Muscle of arm (tissue), 14 donors: ENCODE measurements around the gene DENND5B. TPM values are rescaled to one million over a fixed set of nuclear protein-coding genes. Genes with fewer than 3 reads are reported as not detected.
A peak's percentile ranks its signal among the peaks of the same experiment; 100 is the strongest.
"Not testable (repeated sequence)": the region's sequence is repeated elsewhere in the genome, so short reads cannot be mapped to it uniquely, and the experiment has no call there.

ENCODE experiments used
- DNase-seq: peaks from one replicate; pipeline ENCODE4 v3.0.0-alpha.2; 2013
- long read RNA-seq, 11 donors: transcript quantifications; one replicate each; lab custom pipeline, GENCODE V29; 2026
- polyA plus RNA-seq, 12 donors: library from polyadenylated mRNA; unstranded; fragments of 120-200 nt; gene quantifications; one replicate each; pipeline ENCODE4 v1.2.1, GENCODE V29; 2013; ENCODE audit not compliant: insufficient read length in 12 of 12

DENND5B gene
- 10 to 100 TPM in 10 of 12 donors, 1 to 10 TPM in 1, not detected in 1; 9.1 to 32.5 (median 21.0) TPM for polyA plus RNA-seq
- long read RNA-seq, donor 1, partial matches to known transcripts: 5 of 5 reads
- long read RNA-seq, donor 1, other reads (novel, unspliced or antisense): 0 of 5 reads
- long read RNA-seq, donor 2, partial matches to known transcripts: 5 of 5 reads
- long read RNA-seq, donor 2, other reads (novel, unspliced or antisense): 0 of 5 reads
- long read RNA-seq, donor 3: 0 reads
- long read RNA-seq, donor 4: 0 reads
- long read RNA-seq, donor 5: 0 reads
- long read RNA-seq, donor 6, full-length matches to known transcripts: 1 of 1 reads
- long read RNA-seq, donor 6, partial matches to known transcripts: 0 of 1 reads
- long read RNA-seq, donor 6, other reads (novel, unspliced or antisense): 0 of 1 reads
- long read RNA-seq, donor 7: 0 reads
- long read RNA-seq, donor 8, full-length matches to known transcripts: 1 of 1 reads
- long read RNA-seq, donor 8, partial matches to known transcripts: 0 of 1 reads
- long read RNA-seq, donor 8, other reads (novel, unspliced or antisense): 0 of 1 reads
- long read RNA-seq, donor 9: 0 reads
- long read RNA-seq, donor 10: 0 reads
- long read RNA-seq, donor 11: 0 reads

DNA sequence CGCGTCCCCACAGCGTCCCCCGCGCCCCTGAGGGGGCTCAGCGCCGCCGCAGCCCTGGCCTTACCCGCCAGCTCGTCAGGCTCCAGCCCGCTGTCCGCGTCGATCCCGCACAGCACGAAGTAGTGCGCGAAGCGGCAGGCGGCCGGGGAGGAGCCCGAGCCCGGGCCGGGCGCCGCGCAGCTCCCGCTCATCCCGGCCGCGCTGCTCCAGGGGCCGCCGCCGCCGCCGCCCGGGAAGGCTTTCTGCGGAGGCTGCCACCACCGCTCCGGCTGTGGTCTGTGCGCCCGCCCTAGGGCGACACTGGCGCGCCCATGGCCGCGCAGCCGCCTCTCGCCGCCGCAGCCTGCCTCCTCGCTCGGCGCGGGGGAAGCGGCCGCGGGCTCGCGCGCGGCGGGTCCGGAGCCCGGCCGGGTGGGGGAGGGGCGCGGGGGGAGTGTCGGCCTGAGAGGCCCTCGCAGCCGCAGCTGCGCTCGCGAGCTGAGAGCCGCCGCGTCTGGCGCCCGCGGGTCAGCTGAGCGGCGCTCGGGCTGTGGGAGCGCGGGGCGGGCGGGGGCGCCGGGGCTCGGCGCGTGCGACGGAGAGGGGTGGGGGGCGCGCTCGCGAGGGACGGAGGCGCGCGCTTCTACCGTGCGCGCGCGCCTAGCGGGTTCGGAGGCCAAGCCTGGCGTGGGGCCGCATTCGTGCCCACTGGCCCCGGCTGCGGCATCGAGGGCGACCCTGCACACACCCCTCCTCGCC lies at the start of gene DENND5B:
DENND5B (minus strand) TSS at position 495 of the 738 bp plus-strand sequence; CDS start at position 191, 304 bp downstream.
- peak; percentile 77 for DNase-seq

DNA sequence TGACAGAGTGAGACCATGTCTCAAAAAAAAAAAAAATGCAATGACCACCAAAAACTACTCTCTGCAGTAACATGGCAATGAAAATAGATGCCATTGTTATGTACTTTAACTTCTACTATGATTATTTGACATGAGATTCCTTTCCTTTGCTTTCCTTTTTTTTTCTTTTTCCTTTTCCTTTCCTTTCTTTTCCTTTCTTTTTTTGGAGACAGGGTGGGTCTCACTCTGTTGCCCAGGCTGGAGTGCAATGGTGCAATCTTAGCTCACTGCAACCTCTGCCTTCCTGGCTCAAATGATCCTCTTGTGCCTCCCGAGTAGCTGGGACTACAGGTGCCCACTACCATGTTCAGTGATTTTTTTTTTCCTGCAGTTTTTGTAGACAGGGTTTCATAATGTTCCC lies 43.7 kb upstream of the DENND5B start:
- no peak for DNase-seq

DNA sequence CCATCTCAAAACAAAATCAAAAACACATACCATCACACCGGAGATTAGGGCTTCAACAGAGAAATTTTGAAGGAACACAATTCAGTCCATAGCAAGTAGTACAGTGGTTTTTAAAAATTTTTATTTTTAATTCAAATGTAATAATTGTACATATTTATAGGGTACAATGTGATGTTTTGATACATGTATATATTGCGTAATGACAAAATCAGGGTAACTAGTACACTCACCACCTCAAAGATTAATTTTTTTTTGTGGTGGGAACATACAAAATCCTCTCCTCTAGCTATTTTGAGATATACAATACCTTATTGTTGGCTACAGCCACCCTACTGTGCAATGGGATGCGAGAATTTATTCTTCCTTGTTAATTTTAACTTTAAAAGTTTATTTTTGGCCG lies 42.5 kb upstream of the DENND5B start:
- no peak for DNase-seq

DNA sequence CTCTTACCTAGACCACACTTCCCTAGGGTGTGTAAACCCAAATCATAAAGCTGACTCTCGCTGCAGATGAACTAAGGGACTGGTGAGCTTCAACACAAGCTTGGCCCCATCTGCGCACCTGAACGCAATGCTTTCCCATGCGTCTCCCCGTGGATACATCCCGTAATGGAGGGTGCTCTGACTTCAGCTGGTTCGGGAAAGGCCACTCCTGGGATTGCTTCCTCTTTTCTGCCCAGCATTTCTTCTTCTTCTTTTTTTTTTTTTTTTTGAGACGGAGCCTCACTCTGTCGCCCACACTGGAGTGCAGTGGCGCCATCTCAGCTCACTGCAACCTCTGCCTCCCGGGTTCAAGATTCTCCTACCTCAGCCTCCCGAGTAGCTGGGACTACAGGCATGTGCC lies 40.9 kb upstream of the DENND5B start:
- DNase-seq: no peak

DNA sequence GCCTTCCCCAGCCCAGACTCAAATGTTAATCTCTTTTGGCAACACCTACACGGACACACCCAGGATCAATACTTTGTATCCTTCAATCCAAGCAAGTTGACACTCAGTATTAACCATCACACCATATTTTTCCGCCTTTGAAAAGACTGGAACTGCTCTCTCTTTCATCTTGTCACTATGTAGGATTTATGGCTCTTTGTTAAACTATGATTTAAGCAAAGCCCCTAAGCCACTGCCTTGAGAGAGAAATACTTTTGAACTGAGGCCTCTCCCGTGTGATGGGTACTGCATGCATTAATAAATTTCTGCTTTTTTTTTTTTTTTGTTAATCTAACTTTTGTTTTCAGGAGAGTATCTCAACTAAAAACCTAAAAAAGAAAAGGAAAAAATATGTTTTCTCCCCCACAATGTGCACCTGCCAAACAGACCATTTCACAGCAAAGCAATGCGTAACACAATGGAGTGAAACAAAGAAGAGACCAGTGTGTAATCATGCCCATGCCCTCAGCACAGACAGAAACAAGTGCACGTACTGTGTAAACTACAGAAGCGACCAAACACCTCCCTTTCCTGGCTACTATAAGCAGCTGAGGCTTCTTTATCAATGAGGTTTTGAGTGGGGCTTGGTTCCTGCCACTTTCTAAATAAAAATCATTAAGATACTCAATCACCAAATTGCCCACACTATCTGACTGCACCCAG lies 40.2 kb upstream of the DENND5B start:
- DNase-seq: no peak

DNA sequence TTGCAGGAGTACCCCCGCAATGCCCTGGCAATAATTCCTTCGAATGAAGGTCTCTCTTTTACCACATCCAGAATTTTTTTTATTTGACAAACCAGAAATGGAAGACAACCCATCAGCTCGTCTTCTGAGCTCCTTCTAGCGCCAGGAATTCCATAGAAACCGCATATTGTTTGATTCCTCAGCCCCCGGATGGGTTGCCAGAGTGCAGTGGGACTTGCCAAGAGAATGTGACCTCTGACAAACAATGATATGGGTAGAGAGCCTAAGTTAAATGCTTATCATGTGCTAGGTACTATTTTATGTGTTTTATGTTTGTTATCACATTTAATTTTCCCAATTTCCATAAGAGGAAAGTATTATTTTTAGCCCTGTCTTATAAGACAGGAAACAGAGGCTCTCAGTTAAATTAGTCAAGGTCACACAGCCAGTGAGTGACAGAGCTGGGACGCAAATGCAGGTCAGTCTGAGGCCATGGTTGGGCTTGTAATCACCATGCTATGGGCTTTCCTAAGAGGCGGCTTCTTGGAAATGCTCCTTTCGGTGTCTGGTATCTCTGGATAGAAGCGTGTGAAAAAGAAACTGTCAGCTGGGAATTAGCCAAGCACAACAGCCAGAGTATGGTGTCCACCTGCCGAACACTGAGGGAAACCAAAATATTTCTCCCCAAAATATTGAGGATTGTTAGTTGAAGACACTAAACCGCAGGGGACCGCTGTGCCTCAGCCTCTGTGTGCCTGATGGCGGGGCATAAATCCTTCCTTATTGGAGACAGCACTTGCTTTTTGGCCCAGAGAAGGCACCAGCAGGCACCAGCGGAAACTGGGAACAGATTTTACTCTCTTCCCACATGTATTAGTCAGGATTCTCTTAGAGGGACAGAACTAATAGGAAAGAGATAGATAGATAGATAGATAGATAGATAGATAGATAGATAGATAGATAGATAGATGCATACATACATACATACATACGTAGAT lies 39.1 kb upstream of the DENND5B start:
- peak; percentile 41 for DNase-seq

DNA sequence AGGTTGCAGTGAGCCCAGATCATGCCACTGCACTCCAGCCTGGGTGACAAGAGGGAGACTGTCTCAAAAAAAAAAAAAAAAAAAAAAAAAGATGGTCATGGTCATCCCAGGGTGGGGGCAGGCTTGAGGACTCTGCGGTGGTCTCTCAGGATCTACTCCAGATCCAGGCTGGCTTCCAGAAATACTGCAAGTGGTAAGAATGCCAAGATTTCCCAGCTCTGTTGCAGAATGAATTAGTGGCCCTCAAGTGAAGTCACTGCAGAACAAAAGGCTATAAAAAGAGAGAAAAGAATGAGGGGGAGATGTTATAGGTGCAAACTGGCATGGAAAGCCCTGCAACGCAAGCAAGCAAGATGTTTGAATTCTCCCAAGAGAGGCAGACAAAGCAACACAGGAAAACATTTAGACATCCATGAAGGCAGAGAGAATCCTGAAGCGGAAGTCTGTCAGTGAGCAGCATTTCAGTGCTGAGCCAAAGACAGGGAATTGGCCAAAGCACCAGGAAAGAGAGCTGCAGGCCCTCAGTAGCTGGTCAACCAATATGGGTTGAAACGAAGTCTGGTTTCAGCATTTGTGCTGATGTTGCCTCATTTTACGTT lies 36.6 kb upstream of the DENND5B start:
- DNase-seq: no peak

DNA sequence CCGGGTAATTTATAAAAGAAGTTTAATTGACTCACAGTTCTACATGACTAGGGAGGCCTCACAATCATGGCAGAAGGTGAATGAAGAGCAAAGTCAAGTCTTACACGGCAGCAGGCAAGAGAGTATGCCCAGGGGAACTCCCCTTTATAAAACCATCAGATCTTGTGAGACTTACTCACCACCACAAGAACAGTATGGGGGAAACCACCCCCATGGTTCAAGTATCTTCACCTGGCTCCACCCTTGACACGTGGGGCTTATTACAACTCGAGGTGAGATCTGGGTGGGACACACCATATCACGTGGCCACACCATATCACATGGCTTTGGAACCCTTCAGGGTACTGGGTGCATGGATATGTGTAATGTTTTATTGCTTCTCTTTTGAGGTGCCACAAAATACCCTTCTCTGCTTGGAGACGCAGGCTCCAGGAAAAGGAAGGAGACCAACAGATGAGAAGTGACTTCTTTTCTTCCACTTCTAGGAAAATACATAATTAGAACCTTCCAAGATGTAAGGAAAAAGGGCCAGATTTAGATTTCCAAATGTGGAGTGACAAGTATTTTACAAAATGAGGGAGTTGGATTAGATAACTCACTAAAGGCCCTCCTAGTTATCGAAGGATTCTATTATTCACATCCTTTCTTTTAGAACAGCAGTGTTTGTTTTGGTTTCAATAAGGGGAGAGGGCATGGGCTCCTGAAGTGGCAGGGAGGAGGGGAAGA lies 35.5 kb upstream of the DENND5B start:
- DNase-seq: no peak

DNA sequence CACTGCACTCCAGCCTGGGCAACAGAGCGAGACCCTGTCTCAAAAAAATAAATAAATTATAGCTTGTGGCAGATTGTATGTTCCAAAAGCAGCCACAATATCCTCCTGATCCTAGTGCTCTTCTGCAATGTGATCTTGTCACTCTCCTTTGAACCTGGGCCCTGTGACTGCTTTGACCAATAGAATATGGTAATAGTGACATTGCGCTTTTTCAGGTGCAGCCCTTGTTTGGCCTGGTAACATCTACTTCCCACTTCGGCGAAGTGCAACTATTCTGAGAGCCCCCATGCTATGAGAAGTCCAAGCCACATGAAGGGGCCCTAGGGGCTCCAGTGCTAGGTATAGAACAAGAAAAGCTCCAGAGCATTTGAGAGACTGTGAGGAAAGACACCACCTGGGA lies 31.1 kb upstream of the DENND5B start:
- DNase-seq: no peak

DNA sequence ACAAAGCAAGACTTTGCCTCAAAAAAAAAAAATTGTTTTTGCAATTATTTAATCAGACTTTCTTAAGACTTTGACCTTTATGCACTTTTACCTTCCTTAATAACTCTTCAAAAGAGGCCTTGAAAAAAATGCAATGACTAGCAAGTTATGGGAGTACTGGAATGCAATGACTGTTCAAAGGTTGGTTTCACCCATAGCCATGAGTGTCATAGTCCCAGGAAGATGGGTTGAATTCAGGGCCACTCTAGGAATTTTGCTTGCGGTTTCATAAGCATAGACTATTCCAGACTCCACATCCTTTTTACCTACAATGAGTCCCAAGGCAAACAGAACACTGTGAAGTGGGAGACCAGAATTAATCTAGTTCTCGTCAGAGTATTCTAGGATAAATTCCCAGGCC lies 29.4 kb upstream of the DENND5B start:
- no peak for DNase-seq

DNA sequence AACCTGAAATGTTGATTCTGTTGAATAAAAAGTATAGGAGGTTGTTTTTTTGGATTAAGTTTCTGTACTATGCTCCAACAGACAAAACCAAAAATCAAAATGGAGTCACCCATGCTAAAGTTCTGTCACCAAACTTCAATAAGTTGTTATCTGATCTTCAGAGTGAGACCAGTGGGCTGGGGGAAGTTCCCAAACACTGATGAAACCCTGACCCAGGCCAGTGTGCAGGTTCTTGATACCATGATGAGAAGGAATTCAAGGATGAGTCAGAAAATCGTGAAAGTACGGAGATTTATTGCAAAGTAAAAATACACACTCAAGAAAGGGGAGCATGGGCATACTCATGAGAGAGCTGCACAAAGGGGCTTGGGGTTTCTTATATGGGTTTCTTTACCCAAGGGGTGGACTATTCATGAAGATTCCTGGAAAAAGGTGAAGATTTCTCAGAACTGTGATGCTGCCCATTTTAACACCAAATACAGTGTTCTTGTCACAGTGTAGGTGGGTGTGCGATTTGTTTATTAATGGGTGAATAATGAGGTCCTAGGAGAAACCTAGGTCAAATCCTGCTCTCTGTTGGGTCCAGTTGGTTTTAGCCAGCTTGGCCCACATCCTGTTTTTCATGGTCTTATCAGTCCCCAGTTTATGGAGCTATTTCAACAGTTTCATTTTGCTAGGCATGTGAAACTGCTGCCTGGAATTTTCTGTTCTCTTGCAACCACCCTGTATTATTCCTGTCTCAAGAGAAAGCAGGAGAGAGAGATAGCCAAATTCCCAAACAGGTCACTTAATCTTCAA lies 27.5 kb upstream of the DENND5B start:
- DNase-seq: no peak

DNA sequence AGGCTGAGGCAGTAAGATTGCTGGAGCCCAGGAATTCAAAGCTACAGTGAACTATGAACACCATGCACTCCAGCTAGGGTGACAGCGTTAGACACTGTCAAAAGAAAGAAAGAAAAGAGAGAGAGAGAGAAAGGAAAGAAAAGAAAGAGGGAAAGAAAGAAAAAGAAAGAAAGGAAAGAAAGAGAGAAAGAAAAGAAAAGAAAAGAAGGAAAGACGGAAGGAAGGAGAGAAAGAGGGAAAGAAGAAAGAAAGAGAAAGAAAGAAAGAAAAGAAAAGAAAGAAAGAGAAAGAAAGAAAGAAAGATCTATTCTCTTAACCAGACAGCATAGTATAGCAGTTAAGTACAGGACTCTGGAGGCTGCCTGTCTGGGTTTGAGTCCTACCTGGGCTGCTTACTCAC lies 21.9 kb upstream of the DENND5B start:
- no peak for DNase-seq

DNA sequence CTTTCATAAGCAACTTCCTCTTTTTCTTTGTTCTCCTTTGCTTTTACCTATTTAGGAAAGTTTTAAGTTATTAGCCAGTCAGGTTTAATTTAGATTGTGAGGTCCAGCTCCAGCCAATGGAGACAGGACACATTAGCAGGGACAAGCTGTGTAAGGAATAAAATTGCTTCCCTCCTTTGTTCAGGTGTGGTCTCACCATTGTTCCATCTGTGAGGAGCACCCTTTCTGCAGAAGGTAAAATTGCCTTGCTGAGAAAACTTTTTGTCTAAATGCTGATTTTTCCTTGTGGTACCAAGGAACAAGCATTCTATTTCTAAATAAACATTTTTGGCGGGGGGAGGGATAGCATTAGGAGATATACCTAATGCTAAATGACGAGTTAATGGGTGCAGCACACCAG lies 17.4 kb upstream of the DENND5B start:
- not testable (repeated sequence) for DNase-seq

DNA sequence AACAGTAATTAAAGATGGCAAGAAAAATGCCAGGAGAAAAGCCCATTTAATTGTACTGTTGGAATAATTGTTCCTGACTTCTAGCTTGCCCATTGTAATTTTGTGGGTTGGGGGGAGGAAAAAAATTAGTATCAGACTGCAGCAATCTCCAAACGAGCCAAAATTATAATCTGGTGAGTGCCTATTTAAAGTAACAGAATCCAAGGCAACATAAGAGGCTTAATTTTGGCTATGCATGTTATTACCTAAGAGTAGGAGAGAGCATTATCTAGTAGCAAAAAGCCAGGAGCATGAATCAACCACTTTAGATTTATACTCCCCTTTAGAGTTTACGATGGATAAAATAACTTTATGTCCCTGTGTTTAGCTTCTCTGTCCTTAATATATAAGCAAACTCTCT lies 14.6 kb upstream of the DENND5B start:
- DNase-seq: no peak

DNA sequence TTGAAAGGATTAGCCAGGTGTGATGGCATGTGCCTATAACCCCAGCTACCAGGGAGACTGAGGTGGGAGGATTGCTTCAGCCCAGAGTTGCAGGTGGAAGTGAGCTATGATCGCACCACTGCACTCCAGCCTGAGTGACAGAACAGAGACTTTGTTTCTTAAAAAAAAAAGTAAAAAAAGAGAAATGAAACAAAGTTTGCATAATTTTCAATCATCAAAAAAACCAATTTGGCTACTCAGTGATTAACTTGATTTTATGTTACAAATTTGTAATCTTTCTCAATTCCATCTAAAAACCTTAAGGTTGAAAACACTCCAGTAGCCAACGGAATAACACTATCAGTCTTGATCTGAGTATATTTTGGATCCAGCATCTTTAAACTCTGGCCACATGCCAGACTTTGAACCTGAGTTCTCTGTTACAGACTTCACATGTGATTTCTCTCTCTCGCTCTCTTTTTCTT lies 12.6 kb upstream of the DENND5B start:
- no peak for DNase-seq

DNA sequence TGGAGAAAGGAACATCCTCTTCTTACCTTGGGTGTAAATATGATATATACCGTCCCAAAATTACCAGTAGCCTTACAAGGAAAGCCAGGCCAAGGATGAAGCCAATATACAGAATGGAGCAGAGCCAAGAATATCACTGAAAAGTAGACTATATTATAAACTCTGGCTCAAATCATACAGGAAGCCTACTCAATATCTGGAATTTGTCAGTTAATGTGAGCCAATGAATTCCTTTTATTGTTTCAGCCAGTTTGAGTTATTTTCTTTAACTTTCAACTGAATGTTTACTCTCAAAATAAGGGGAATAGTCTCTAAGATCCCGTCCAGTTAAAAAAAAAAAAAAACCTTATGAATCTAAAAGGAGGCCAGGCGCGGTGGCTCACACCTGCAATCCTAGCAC lies 9.8 kb upstream of the DENND5B start:
- DNase-seq: no peak

DNA sequence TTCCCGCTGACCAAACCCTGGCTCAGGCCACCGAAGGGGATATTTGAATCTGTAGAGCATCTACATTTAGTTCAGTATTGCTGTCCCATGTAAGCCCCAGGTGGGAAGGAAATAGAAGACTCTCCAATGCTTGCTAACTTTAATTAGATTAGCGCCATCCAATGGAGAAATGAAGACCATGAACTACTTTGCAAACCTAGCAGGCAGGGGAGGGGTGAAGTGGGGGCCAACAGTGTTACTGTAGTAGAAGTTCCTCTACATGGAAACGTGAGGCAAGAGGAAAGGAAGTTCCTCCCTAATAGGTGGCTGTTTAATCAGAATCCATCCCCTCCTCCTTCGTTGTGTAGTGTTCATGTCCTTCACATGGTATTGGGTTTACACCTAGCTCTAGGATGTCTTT lies 9.3 kb upstream of the DENND5B start:
- DNase-seq: no peak

DNA sequence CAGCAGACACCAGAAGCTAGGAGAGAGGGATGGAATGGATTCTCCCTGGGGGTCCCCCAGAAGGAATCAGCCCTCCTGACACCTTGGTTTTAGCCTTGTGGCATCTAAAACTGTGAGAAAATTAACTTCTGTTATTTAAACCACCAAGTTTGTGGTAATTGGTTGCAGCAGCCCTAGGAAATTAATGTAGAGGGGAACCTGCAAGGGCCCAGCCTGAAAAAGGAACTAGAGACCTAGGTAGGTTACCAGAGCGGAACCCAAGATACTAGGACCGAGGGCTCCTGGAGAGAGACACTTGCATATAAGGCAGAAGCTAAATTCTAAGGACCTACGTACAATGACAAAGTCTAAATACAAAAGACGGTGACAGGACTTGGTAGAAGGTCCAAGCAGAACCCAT lies 8.1 kb upstream of the DENND5B start:
- no peak for DNase-seq

DNA sequence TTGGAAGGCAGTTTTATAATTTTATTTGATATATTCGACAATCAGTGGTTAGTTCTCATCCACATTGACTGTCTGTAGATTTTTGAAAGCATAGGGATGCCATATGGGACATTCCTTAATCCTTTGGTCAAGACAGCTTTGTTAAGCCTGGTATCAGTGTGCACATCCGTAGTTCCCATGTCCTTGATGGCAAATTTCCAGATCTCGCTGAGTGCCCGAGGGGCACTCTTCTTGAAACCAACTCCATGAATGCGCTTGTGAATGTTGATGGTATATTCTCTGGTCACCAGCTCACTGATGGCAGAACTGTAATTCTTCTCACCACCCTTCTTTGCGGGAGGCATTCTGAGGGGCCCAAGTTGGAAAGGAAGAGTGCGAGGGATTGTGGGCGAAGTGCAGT lies 6.1 kb upstream of the DENND5B start:
- DNase-seq: no peak
